ENCODE data around the gene ATP2C2.

GRCh38 chr16:84434800-84435199 is 66.5 kb downstream of the ATP2C2 start:
- no peak for TF ChIP-seq CTCF (IDR thresholded peaks at IDR 0.05)
- no peak for TF ChIP-seq POLR2A (IDR thresholded peaks at IDR 0.05)

Measured in esophagus squamous epithelium (tissue), 4 donors.